LNCaP clone FGC (cell line): ENCODE data around the gene PPP1R14D.
"Not testable (repeated sequence)": the region's sequence is repeated elsewhere in the genome, so short reads cannot be mapped to it uniquely, and the experiment has no call there.

Experiments
- DNase-seq: peaks from one replicate; pipeline ENCODE4 v3.0.0-alpha.2; 2011; ENCODE audit warnings: low read depth
- H3K4me3 ChIP-seq: 2 replicates; pipeline ENCODE4 v1.5.1; 2011; ENCODE audit warnings: mild to moderate bottlenecking, low read depth, low read length, control low read depth
- TF ChIP-seq, protein P1 (sequence below): IDR thresholded peaks from 2 replicates; pipeline ENCODE4 v1.5.1; 2012; ENCODE audit warnings: mild to moderate bottlenecking; ENCODE audit not compliant: control insufficient read depth, insufficient read depth; ENCODE audit errors: extremely low read depth

Gene PPP1R14D

DNA sequence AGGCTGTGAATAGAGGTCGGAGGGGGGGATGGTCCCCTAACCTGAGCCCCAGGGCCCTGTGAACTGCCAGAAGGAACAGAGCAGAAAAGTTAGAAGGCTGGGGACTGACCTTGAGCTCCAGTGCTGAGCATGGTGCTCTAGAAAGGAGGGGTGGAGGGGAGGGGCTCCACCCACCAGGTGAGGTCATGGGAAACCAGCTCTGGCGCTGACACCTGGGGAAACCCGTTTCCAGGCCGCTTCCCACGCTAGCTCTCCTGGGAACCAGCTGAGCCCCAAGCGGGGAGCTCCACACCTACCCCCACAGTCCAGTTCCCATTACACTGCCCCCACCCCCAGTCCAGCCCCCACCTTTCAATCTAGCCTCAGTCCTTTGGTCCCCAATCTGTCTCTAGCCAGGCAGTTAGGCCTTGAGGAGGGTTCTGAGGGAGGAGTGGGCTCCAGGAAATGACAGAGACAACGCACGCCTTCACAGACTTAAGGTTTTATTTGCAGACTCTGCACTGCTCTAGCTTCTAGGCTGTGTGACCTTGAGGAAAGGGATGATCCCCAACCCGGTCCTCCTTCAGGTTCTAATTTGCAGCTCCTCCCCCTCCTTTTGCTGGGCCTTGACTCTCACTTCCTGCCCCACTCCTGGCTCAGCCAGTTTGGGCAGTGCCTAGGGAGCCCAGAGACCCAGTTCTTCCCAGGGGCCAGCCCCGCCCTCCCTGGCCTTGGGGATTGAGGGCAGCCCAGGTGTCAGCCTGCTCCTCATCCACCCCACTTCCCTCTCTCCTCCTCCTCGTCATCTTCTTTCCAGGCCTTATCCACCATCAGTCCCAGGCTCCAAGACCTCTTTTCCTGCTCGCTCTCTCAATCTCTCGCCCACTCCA, 43.5 kb upstream of the PPP1R14D start:
- H3K4me3 ChIP-seq = peak overlapping the region; percentile 70
- TF ChIP-seq, protein P1, sequence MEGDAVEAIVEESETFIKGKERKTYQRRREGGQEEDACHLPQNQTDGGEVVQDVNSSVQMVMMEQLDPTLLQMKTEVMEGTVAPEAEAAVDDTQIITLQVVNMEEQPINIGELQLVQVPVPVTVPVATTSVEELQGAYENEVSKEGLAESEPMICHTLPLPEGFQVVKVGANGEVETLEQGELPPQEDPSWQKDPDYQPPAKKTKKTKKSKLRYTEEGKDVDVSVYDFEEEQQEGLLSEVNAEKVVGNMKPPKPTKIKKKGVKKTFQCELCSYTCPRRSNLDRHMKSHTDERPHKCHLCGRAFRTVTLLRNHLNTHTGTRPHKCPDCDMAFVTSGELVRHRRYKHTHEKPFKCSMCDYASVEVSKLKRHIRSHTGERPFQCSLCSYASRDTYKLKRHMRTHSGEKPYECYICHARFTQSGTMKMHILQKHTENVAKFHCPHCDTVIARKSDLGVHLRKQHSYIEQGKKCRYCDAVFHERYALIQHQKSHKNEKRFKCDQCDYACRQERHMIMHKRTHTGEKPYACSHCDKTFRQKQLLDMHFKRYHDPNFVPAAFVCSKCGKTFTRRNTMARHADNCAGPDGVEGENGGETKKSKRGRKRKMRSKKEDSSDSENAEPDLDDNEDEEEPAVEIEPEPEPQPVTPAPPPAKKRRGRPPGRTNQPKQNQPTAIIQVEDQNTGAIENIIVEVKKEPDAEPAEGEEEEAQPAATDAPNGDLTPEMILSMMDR = 0 out of 2 replicates have a peak, but pooled peaks have one; percentile 7
- DNase-seq = peak; percentile 92

DNA sequence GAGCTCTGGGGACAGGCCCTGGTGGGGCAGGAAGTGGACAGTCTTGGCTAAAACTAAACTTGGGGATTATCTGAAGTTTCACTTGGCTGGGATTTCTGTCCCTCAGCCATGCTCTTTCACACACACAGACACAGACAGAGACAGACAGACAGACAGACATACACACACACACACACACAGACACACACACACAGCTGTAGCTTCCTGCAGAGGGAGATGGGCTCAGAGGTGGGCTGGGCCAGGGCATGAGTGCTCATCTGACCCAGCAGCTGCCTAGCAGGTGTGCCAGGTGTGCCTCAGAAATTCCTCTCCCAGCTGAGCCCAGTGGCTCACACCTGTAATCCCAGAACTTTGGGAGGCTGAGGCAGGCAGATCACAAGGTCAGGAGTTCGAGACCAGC, 42.2 kb upstream of the PPP1R14D start:
- TF ChIP-seq, protein P1 = no peak
- no peak for DNase-seq
- no peak overlapping the region for H3K4me3 ChIP-seq

DNA sequence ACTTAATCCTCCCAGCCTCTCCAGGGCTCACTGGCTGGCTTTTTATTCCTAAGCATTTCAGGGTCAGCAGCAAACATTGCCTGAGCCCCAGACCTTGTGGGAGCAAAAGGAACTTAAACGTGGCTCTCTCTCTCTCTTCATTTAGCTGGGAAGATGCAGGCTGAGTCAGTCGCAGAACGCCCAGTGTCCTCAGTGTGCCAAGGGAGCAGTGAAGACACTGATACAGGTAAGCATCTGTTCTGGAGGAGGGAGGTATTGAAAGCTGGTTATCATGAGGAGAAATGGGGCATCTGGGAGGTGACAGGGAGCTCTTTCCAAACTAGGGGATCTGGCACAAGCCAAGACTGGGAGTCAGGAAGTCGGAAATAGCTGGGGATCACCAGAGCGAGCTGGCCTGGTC, 41.2 kb upstream of the PPP1R14D start:
- no peak overlapping the region for H3K4me3 ChIP-seq

DNA sequence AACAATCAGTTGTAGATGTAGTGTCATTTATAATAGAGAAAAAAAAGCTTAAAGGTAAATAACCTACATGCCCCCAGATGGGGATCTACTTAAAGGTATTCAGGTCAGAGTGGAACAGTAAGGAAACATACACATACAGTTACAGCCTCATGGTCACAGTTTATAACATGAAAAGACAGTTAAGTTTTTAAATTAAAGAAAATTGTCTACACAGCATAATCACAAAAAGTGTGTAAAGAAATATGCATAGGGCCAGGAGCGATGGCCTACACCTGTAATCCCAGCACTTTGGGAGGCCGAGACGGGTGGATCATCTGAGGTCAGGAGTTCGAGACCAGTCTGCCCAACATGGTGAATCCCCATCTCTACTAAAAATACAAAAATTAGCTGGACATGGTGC, 38.7 kb upstream of the PPP1R14D start:
- DNase-seq = no peak
- TF ChIP-seq, protein P1 = no peak
- no peak overlapping the region for H3K4me3 ChIP-seq

More for the DNA sequence above, 41.2 kb upstream of the PPP1R14D start:
- DNase-seq = no peak
- TF ChIP-seq, protein P1 = no peak

DNA sequence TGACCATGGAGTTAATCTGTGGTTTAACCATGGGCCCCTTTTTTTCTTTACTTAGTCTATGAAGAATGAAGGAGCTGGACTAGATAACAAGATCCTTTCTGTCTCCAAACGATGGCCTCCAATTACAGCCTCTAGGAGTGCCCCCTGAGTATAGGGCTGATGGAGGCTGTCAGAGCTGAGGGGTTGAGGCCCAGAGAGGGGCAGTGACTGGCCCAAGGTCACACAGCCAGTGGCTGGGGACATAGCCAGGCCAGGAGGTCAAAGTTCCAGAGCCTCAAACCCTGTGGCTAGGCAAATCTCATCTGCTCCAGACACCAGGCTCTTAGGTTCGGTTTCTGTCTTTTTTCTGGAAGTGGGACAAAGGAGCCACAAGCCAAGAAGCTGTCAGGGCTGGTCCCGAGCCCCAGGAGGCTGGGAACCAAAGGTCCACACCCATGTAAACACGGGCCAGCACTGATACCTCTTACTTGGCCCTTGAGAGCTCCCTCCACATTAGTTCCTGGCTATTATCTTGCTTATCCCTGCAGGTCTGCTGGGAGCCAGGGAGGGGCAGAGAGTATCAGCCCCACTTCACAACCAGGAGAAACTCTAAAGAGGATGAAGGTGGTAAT, 35.3 kb upstream of the PPP1R14D start:
- H3K4me3 ChIP-seq = no peak overlapping the region
- TF ChIP-seq, protein P1 = no peak
- DNase-seq = no peak

DNA sequence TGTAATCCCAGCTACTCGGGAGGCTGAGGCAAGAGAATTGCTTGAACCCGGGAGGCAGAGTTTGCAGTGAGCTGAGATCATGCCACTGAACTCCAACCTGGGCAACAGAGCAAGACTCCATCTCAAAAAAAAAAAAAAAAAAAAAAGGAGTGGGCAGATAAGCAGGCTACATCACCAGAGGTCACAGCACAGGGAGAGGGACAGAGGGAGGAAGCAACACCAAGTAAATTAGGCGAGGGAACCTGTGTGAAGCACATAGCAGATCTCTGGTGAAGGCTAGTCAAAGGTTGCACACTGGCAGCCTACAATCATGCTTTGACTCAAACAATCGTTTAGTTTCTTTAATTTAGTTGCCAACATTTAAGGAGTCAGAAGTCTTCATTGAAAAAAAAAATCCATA, 32.6 kb upstream of the PPP1R14D start:
- not testable (repeated sequence) for H3K4me3 ChIP-seq, DNase-seq

DNA sequence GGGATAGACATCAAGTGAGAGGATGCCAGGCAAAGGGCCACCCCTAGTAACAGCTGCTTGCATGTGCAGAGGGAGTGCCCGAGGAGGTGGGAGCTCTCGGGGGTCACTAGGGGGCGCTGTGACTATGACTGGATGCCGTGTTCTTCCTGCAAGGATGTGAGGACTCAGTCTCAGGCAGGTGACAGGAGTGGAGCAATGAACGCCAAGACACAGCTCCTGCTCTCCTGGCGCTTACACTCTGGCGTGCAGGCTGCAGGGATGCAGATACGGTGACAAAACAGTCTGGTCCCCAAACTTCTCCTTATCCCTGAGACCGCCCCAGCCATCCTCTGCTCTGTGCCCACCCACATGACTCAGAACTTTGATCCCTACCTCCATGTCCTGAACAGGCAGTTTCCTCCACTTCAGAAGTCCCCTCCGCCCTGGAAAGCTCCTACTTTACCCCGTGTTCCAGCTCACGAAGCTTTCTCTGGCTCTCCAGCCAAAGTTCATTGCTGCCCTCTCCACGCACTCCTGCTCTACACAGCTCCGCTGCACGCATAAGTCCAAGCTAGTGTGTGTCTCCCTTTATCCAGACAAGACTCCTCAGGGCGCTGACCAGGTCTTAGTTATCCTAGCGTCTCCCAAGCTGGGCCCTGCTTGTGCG, 30.8 kb upstream of the PPP1R14D start:
- TF ChIP-seq, protein P1 = peak; percentile 77
- DNase-seq = peak; percentile 60
- no peak overlapping the region for H3K4me3 ChIP-seq
